GM19372 (cell line): ENCODE data around the gene TUT1.
"Not testable (repeated sequence)": the region's sequence is repeated elsewhere in the genome, so short reads cannot be mapped to it uniquely, and the experiment has no call there.

Experiments
- ATAC-seq: cut with Tn5 transposase; IDR thresholded peaks from one replicate; pipeline ENCODE4 v1.9.1; 2021; ENCODE audit warnings: mild to moderate bottlenecking, low read depth, moderate library complexity; ENCODE audit not compliant: unreplicated experiment

The TUT1 gene, protein sequence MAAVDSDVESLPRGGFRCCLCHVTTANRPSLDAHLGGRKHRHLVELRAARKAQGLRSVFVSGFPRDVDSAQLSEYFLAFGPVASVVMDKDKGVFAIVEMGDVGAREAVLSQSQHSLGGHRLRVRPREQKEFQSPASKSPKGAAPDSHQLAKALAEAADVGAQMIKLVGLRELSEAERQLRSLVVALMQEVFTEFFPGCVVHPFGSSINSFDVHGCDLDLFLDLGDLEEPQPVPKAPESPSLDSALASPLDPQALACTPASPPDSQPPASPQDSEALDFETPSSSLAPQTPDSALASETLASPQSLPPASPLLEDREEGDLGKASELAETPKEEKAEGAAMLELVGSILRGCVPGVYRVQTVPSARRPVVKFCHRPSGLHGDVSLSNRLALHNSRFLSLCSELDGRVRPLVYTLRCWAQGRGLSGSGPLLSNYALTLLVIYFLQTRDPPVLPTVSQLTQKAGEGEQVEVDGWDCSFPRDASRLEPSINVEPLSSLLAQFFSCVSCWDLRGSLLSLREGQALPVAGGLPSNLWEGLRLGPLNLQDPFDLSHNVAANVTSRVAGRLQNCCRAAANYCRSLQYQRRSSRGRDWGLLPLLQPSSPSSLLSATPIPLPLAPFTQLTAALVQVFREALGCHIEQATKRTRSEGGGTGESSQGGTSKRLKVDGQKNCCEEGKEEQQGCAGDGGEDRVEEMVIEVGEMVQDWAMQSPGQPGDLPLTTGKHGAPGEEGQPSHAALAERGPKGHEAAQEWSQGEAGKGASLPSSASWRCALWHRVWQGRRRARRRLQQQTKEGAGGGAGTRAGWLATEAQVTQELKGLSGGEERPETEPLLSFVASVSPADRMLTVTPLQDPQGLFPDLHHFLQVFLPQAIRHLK

DNA sequence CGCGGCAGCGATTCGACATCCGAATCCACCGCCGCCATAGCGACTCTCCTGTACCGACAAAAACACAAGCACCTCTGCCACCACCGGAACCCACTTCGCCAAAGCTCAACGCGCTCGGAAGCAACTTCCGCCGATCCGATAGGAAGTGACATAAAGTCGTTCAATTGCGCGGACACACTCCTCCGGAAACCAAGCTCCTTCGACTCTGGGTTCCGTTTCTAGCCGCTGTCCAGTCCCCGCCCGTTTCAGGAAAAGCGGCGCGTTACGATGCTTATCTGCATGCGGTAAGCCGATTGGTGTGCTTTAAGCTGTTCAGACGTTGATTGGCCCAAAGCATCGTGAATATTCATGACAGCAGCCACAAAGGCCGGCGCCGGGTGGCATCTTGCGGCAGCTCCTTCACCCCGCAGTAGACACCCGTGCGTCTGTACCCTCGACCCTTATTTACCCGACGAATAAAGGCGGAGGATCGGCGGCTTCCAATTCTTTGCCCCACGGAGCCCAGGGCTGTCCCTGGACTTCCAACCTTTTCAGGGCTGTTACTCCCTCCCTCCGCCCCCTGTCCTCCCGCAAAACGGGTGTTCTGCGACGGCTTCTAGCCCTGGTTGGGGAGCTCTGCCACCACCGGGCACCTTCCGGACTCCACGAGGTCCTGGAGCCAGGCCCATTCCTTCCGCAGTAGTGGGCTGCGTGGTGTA is at the start of gene TUT1:
Gene TUT1 (minus strand): TSS at position 76 of the 698 bp plus-strand sequence. CDS start 38 bp downstream, at position 38.
- peak; percentile 88 for ATAC-seq

DNA sequence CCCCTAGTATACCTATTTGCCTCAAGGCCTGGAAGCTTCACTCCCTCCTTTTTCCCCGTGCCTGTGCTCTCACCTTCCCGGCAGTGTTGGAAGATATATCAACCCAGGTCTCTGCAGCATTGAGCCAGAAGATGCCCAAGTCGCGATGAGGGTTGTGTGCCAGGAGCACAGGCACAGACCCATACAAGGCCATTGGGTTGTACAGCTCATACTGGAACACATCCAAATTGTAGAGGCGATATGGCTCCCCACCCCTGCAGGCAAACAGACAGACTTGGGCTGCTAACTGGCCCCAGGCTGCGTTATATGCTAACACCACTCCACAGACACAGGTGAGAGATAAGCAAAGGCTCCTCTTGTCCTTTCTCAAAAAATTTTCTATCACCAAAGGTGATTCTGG is 41.2 kb upstream of the TUT1 start:
- ATAC-seq: no peak

DNA sequence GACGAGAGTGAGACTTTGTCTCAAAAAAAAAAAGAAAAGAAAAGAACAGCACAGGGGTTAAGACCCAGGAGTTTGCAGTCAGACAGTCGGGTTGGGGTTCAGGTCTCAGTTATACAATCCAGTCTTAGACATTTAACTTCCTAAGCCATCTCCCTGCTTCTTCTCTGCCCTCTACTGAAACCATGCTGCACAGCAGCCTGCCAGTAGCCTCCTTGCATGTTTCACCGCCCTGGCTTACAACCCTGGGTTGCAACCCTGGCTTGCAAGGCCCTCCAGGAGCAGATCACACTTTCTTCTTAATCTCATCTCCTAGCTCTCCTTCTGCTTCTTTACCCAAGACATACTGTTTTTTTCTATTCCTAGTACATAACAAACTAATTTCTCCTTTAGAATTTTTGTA is 36.4 kb upstream of the TUT1 start:
- no peak for ATAC-seq

DNA sequence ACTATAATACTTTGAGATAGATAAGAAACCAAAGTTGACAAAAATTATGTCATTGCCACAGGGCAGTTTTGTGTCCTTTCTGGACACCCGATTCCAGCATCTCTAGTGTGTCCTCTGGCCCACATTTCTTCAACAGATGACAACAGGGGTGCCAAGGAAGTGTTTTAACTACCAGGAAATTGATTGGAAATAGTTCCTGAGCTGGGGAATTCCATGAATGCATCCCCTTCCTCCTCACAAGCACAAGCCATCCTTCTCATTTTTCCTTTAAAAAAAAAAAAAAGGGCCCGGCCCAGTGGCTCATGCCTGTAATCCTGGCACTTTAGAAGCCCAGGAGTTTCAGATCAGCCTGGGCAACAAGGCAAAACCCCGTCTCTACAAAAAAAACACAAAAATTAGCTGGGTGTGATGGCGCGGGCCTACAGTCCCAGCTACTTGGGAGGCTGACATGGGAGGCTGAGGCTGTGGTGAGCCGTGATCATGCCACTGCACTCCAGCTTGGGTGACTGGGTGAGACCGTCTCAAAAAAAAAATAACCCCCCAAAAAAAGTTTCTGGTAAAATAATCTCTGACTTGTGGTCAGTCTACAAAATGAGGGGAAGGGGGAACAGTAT is 31.3 kb upstream of the TUT1 start:
- no peak for ATAC-seq

DNA sequence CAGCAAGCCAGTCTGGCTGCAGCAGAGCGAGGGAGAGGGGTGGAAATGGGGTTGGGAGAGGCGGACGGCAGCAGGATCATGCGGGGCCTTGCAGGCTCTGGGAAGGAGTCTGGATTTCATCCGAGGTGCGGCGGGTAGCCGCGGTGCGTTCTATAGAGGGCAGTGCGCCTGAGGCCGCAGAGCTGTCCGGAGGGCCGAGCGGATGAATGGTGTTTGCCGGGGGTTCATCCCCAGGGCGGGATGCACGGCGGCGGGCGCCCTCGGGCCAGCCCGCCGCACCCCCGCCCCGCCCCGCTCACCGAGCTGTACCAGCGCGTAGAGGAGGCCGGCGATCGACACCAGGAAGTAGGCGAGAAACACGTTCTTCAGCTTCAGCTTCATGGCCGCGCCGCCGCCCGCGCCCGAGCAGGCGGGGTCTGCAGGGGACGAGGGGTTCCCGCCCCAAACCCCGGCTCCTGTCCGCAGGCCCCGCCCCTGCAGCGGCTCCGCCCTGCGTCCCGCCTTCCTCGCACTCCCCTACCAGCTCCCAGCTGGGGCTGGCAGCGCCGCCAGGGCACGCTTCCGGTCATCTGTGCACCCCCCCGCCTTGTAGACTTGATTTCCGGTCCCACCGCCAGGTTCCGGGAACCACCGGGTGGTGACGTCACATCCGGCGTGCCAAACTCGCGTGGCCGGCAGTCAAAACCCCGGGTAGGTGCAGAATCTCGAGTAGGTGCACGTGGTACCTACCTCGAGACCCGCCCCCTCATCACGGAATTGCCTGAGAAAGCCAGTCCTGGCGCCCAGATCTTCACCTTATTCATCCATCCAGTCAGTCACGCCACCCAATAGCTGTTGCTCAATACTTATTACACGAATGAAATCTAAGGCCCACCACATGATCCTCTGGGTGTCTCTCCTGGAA is 30.5 kb upstream of the TUT1 start, which contains the start of gene B3GAT3:
Gene B3GAT3 (minus strand): TSS at position 420 of the 904 bp plus-strand sequence. CDS start 39 bp downstream, at position 381.
- peak; percentile 96 for ATAC-seq

DNA sequence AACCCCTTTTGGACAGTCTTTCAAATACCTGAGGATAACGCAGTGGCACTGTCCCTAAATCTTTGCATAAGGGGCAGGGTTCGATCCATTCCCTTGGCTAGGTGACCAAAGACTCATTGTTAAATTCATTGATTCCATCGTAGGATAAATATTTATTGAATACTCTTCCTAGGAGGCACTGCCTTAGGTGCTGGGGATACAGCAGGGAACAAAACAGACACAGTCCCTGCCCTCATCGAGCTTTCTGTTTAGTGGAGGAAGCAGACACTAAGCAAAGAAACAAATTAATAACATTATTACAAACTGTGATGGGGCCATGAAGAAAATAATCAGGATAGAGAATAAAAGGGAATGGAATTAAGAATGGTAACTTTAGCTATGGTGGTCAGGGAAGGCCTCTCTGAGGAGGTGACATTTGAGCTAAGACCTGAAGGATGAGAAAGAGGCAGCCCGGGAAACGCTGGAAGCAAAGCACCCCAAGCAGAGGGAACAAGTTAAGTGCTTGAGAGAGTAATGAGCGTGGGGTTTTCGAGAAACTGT is 29.8 kb upstream of the TUT1 start:
- no peak for ATAC-seq

DNA sequence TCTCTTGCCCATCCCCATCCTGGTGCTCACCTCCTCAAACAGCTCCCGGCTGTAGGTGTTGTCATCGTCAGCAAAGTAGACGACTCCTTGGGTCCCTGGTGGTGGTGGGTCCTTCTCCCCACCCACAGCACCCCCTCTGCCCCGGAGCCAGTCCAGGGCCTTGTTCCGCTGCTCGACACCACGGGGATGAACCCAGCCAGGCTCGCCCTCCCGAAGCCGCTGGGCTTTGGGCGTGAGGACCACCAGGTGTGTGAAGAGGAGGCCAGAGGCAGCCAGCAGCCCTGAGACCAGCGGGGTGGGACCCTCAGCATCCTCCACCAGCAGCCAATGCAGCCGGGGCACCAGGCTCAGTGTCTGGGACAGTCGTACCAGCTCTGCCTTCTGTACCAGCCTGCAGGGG is 25.6 kb upstream of the TUT1 start:
- not testable (repeated sequence) for ATAC-seq

DNA sequence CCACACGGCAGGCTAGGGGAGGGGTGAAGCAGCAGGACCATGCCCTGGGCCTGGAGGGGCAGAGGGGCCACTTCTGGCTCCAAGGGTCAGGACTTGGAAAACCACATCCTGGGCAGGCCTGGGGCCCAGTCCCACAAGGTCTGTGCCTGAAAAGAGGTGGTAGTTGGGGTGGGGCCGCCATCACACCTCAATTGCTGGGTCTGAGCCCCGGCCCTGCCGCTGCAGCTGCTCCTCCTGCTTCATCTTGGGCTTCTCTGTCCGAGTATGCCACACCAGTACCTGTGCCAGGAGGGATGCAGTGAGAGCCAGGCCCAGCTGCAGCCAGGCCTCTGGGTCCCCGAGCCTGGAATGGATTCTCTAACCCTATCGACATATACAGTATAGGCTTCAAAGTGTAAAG is 24.2 kb upstream of the TUT1 start:
- ATAC-seq: no peak

DNA sequence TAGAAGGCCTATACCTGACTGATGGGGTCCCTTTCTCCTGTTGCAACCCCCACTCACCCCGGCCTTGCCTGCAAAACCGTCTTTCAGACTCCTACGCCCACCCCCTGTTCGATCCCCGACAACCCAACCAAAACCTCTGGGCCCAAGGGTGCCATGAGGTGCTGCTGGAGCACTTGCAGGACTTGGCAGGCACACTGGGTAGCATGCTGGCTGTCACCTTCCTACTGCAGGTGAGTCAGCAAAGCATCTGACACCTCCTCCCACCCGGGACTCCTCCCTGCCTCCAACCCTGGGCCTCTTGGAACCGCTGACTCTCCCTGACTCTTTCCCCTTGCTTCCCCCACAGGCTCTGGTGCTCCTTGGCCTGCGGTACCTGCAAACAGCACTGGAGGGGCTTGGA is 23.0 kb upstream of the TUT1 start:
- no peak for ATAC-seq

DNA sequence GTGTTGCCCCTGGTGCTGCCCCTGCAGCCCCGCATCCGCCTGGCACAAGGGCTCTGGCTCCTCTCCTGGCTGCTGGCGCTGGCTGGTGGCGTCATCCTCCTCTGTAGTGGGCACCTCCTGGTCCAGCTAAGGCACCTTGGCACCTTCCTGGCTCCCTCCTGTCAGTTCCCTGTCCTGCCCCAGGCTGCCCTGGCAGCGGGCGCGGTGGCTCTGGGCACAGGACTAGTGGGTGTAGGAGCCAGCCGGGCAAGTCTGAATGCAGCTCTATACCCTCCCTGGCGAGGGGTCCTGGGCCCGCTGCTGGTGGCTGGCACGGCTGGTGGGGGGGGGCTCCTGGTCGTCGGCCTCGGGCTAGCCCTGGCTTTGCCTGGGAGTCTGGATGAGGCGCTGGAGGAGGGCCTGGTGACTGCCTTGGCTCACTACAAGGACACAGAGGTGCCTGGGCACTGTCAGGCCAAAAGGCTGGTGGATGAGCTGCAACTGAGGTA is 22.0 kb upstream of the TUT1 start:
- ATAC-seq: no peak

DNA sequence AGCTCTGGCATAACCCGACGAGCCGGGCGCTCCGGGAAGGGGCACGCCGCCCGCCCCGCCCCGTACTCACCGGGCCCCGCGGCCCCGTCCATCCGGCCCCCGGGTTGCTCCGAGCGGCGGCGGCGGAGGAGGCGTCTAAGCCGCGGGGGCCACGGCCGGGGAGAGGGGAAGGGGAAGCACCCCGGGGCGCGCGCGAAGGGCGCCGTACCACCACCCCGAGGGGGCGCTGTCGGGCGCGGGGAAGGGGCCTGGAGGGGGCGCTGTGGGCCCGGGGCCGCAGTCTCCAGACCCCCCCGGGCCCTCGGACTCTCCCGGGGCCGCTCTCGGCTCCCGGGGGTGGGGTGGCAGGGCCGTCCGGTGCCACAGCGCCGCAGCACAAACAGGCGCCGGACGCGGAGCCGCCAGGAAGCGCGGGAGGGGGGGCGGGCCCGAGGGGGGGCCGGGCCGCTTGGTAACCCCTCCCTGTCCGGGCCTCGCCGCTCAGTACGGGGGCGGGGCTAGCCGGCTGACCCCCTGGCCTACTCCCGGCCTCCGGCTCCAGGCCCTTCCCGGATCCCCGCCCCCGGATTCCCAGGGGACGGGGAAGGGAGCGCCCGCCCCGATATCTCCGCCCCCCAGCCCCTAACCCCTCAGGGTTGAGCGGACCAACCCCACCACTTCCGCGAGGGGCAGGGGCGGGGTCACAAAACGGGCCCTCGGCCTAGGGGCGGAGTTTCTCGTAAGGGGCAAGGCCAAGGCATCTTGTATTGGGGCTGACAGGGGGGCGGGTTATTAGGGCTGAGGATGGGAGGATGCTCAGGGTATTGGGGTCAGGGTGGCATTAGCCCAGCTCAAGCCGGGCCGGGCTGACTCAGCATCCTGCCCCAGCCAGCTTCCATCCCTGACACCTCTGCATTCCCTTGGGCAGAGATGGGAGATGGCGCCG is 21.3 kb upstream of the TUT1 start, which contains the start of the genes EML3 and ROM1:
Gene EML3 (minus strand): TSS at position 410 of the 925 bp plus-strand sequence. CDS start 318 bp downstream, at position 92.
Gene ROM1 (plus strand): TSS at position 892 of the 925 bp plus-strand sequence. CDS start 25 bp downstream, at position 917.
- peak; percentile 65 for ATAC-seq

DNA sequence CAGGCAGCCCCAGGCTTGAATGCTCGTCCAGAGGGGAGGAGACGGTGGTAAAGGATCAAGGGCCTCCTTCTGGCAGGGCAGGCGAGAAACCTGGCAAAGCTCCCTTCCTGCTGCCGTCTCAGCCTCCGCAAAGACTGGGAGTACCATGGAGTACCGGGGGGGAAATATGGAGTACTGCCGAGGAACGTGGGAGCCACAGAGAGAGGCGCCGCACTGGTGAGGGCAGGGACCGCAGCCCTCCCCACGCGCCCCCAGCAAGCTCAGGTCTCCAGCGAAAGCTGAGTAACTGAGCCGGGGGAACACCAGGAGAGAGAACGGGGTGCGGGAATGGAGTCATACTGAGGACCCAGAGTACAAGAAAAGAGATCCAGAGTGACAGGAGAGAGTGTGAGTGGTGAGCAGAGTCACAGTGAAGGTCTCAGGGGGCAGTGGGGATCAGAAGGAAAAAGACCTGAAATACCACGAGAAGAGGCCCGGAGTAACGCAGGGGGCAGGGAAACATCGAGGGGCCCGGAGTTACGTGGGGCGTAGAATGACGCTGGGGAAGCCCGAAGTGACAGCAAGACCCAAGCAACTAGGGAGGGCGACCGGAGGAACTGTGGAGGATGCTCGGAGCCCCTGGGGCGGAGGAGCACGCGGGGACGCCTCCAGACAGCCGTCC is 20.5 kb upstream of the TUT1 start:
- ATAC-seq: peak; percentile 19

DNA sequence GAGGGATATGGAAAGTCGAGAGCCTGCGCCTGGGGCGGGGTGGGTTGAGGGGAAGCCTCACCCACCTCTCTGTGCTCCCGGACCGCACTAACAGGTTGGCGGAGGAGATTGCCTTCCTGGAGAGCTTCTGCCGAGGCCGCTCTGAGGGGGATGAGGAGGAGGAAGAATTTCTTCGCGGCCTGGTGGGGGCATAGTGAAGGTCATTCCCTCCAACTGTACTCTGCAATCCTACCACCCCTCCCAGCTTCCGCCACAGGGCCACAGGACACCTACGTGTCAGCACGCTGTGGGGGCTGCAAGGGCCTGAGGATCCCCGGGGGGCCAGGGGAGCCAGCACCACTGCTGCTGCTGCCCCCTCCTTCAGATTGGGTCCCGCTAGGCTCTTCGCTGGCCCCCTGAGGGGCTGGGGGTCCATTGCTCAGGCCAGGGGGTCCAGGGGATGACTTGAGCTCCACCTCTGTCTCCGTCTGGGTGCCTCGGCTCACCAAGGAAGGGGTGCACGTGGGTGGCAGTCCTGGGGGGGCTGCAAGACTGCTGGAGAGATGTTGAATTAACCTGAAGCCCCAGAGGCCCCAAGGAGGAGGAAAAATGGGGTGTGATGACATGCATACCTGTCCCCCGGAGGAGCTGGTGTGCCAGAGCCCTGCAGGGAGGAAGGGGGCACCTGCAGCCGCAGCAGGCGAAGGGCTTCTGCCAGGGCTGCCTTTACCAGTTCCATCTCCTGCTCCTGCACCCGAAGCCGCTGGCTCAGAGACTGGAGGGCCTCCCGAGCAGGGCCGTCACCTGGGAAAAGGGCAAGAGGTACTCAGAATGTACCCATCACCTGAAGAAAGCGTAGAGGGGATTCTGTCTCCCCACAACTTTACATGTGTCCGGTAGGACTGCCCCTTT is 19.7 kb upstream of the TUT1 start:
- no peak for ATAC-seq

DNA sequence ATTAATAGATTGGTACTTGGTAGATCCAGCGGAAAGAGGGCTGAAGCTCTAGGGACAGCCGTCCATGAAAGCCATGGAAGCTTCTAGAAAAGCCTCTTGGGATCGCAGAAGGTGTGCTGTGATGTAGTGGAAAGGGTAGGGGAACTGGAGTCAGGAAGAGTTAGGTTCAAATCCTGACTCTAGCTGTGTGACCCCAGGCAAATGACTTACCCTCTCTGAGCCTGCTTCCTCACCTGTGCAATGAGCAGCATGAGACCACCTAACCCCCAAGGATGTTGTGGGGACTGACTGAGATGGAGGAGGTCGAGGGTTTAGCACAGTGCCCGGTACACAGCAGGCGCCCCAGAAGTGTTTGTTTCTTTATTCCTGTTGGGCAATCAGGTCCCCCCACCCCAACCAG is 19.1 kb upstream of the TUT1 start:
- no peak for ATAC-seq

DNA sequence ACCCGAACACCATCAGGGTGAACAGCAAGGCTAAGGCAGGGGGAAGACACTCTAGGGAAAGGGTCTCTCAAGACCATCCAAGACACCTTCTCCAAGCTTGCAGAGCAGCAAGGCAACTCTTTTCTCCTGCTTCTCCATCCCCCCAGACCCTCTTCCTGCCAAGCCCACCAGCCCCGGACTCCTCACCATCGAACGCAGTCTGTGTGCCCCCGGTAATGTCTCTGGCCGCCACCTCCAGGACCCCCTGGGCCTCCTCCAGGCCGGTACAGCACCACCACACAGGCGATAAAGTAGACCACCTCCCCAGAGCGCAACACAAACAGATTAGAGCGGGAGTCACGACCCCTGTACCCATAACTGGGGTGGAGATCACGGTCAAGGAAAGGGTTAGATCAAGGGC is 17.5 kb upstream of the TUT1 start:
- no peak for ATAC-seq

DNA sequence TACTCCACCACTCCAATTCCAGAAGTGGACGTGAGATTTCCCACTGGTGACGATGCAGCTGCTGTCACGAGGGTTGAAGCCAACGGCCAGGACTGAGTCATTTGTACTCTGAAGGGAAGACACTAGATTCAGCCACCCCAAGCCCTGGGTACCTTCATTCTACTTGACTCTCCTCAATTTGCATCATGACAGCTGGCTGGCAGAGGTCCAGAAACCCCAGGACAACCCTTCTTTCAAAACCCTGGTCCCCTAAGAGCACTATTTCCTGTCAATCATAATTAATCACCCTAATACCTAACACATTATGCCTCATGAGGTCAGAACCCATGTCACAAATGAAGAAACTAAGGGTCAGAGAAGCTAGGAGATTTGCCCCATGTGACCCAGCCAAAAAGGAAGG is 16.4 kb upstream of the TUT1 start:
- no peak for ATAC-seq
